Activated CD4-positive, alpha-beta T cell treated with anti-CD3 and anti-CD28 coated beads for 4 hours (primary cell): ENCODE data around the gene P3H2.
"Not testable (repeated sequence)": the region's sequence is repeated elsewhere in the genome, so short reads cannot be mapped to it uniquely, and the experiment has no call there.

Source experiments
- DNase-seq, 2 donors: peaks; one replicate each; pipeline ENCODE4 v3.0.0-alpha.2; 2020

The P3H2 gene

GRCh38 chr3:190084983-190085382 lies 35.7 kb downstream of the P3H2 start:
- DNase-seq = no peak

DNA sequence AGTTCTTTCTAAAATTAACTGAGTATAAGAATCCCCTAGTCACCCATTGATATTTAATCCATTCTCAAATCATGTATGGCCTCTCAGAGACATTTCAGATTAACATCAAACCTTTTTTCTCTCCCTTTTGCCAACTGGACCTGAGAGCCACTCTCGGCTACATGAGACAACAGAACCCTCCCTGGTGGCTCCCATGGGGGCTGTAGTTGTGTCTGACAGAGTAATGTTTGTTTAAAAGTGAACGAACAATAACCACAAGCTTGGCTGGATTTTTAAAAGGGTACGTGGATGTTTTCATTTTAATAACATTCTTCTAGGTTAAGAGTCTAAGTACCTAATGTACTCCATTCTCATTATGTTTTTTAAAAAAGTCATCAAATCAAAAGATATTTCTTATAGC lies 37.1 kb downstream of the P3H2 start:
- no peak for DNase-seq

GRCh38 chr3:190081389-190081788 lies 39.3 kb downstream of the P3H2 start:
- no peak for DNase-seq

DNA sequence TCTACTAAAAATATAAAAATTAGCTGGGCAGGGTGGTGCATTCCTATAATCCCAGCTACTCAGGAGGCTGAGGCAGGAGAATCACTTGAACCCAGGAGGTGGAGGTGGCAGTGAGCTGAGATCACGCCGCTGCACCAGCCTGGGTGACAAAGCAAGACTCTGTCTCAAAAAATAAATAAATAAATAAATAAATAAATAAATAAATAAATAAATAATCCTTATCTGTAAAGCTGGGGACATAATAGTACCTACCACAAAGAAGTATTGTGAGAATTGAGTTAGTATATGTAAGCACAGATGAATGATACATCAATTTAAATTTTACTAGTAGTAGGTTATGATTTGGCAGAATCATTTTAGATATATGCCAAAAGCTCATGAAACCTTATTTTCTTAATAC lies 41.5 kb downstream of the P3H2 start:
- not testable (repeated sequence) for DNase-seq

DNA sequence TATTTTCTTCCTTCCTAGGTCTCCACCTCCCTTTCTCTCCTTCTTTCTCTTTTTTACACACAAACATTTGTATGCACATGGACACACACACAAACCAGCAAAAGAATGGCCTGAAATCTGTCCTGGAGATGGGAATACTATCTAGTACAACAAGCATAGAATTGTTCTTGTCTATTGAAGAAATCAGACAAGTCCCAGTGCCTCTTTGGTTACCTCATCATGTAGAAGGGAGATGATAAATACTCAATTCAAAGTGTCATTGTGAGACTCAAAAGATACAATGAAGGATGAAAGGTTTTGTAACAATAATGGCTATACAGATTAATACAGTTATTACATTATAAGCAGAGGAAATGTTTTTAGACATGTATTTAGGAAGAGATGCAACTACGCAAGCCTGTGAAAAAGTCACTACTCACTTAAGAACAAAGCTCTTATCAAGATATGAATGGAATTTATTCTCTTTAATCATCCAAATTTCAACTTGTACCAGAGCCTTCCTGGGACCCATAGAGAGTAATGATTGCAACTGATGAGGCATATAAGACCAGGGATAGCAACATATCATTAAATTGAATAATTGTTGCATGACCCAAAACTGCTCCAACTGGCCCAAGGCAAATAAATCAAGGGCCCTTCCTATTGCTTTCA lies 43.2 kb downstream of the P3H2 start:
- no peak for DNase-seq

DNA sequence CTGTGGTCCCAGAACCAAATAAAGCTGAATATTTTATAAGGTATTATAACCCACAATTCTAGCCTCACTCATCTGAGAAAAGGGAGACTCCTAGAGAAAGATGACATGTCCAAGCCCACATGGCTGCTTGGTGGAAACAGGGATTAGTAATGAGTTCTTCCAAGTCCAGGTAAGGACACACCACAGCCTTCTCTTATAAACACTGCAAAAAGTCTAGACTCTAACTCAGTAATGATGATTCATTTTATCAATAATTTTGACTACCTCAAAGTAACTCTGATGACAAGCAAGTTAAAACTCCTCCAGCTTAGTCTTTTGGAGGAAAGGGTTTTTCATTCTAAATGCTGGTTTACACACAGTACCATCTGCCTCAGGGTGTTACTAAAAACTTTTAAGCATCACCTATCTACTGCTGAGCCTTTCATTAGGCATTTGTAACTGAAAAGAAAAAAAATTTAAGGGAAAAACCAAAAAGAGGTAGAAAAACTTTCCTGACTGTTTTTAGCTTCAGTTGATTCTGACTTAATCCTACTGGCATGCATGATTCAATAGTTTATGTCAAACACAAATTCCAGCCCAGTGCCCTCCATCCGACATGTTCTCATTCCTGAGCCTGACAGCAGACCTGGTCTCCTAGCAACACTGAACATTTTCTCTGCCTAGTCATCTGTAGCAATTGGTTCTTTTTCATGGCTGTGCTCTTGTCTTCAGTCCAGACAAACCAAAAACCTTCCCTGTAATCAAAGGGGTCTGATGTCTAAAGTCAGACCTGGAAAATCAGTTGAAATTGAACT lies 43.9 kb downstream of the P3H2 start:
- no peak for DNase-seq

- no peak for DNase-seq
Observed at GRCh38 chr3:190076136-190076535, 44.6 kb downstream of the P3H2 start.

GRCh38 chr3:190074817-190075216 lies 45.9 kb downstream of the P3H2 start:
- no peak for DNase-seq

GRCh38 chr3:190073264-190074008 lies 47.3 kb downstream of the P3H2 start:
- no peak for DNase-seq

GRCh38 chr3:190072856-190073255 lies 47.8 kb downstream of the P3H2 start:
- no peak for DNase-seq

DNA sequence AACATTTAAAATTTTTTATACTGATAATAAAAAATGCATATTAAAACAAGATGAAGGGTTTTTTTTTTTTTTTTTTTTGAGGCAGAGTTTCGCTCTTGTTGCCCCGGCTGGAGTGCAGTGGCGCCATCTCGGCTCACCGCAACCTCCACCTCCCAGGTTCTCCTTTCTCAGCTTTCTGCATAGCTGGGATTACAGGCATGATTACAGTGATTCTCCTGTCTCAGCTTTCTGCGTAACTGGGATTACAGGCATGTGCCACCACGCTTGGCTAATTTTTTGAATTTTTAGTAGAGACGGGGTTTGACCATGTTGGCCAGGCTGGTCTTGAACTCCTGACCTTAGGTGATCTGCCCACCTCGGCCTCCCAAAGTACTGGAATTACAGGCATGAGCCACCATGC lies 48.8 kb downstream of the P3H2 start:
- DNase-seq = not testable (repeated sequence)

- DNase-seq = no peak
Observed at GRCh38 chr3:190070622-190071347, 49.9 kb downstream of the P3H2 start.

GRCh38 chr3:190065204-190065603 lies 55.5 kb downstream of the P3H2 start:
- DNase-seq = no peak

GRCh38 chr3:190064659-190065058 lies 56.0 kb downstream of the P3H2 start:
- no peak for DNase-seq

DNA sequence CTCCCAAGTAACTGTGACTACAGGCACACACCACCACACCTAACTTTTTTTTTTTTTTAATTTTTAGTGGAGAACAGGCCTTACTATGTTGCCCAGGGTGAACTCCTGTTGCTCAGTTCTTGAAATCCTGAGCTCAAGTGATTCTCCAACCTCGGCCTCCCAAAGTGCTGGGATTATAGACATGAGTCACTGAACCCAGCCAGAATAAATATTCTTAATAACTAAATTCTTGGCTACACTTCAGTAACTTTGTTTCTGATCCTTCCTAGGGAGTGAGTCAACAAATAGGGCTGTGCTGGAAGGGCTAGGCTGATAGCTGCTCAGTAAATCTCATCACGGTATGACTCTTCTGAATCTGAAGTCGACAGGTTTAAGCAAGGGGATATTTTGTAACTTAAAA lies 56.6 kb downstream of the P3H2 start:
- no peak for DNase-seq

DNA sequence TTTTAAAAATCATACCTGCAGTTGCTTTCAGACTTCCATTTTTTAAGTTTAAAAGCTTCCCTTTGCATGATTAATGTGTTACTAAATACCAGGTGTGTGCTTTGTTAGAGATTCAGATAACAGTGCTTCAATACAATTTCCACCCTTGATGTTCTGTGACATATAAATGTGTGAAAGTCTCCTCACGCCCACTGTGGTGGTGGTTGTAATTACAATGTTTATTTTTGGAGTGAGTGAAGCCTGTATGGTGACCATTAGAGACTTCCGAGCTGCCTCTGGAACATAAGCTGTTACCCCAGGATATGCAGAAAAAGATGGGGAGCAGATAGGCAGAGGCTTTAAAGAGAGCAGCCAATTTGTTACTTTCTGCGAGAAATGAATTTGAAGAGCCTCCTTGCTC lies 57.2 kb downstream of the P3H2 start:
- DNase-seq = no peak

GRCh38 chr3:190060192-190060775 lies 60.4 kb downstream of the P3H2 start:
- DNase-seq = no peak

- DNase-seq = no peak
Observed at GRCh38 chr3:190059242-190059590, 61.5 kb downstream of the P3H2 start.

DNA sequence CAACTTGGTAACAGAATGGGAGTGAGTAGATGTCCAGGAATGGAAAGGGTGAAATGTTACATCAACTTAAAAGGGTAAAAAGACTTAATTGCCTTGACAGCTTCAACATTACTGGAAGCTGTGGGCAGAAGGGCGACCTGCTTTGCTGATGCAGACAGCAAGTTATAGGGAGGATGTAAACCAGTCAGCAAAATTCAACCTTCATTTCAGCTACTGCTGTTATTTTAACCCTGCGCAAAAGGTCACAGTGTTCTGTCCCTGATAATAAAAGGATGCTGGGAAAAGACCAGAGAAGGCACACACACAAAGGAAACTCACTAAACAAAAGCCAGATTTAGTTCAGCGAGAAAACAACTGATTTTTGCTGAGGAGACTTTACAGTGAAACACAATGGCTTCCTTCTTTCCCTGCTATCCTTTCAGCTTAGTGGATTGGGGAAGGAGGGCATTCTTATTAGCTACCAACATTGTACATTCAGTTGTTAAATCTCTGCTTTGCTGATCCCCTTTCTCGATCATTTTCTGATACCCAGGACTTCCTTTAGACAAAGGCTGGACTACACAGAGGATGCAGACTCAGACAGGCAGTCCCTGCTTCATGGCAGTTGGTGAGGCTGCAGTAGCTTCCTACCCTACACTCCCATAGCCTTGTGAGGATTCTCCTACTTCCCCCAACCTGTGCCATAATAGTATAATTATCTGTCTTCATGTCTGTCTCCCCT lies 62.0 kb downstream of the P3H2 start:
- no peak for DNase-seq

- DNase-seq = no peak
Observed at GRCh38 chr3:190056742-190057141, 64.0 kb downstream of the P3H2 start.

DNA sequence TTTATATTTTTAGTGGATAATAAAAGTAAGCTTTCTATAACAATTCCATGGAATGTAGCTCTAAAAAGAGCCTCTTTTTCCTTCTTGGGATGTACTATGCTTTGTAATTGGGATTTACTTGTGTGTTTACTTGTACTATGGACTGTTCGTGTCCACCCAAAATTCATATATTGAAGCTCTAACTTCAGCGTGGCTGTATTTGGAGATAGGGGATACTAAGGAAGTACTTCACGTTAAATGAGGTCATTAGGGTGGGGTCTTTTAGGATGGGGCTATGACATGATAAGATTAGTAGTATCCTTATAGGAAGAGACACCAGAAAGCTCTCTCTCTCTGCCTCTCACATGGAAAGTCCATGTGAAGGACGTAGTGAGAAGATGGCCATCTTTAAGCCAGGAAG lies 64.9 kb downstream of the P3H2 start:
- no peak for DNase-seq
